Activated CD8-positive, alpha-beta memory T cell treated with anti-CD3 and anti-CD28 coated beads, Interleukin-2, amount 50 U/mL, for 24 hours (primary cell): ENCODE data around the gene FREM2.

ENCODE experiments used
- DNase-seq: peaks from one replicate; pipeline ENCODE4 v3.0.0-alpha.2; 2020; ENCODE audit errors: extremely low read depth

The FREM2 gene

DNA sequence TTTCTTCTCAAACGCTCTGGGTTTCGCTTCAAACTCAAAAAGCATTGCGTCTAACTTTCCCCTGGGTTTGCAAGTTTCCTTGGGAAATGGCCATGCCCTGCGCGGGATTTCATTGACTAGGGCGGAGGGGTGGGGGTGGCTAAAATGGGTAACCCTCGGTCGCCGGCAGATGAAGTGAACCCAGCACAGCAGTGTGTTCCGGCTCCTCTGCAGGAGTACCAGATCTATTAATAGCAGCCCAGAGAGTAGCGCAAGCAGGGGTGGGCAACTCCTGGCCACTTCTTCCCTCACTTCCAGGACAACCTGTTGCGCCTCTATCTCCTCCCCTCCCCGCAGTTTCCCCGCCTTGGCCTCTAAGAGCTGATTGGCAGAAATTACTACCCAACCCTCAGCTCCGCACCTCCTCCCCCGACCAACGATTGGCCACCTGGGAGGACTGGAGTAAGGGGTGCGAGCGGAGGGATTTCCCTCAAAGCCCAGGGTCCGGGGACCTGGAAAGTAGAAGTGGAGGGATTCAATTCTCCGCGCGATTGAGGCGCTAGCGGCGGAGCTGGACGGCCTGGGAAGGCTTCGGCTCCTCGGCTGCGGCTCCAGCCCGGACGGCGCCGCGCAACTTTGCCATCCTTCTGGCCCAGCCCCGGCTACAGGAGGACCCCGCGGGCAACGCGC is at the start of gene FREM2:
TSS of gene FREM2 (plus strand) at position 501 of the 669 bp plus-strand sequence. CDS start 268 bp downstream, outside the sequence.
- DNase-seq: no peak

- no peak for DNase-seq
Observed at GRCh38 chr13:38637576-38637975, 49.3 kb upstream of the FREM2 start.

GRCh38 chr13:38641164-38641948 is 45.5 kb upstream of the FREM2 start:
- no peak for DNase-seq

DNA sequence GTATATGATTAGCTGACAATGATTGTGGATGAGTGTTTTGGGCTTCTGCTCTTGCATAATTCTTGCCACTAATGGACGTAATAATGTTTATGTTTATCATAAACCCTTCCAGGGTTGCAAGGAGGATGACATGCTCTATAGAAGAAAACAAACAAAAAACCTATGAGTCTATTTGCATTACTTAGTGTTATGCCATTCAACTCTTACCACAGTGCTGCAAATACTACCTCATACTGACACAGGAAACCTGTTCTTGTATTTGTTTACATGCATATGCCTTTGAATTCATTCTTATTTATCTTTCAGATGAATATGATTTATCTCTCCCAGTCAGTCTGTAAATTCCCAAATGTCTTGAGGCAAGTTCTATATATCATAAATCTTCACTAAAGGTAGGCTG is 39.6 kb upstream of the FREM2 start:
- no peak for DNase-seq

GRCh38 chr13:38648912-38649311 is 38.0 kb upstream of the FREM2 start:
- DNase-seq: no peak

- no peak for DNase-seq
Observed at GRCh38 chr13:38656699-38657098, 30.2 kb upstream of the FREM2 start.

DNA sequence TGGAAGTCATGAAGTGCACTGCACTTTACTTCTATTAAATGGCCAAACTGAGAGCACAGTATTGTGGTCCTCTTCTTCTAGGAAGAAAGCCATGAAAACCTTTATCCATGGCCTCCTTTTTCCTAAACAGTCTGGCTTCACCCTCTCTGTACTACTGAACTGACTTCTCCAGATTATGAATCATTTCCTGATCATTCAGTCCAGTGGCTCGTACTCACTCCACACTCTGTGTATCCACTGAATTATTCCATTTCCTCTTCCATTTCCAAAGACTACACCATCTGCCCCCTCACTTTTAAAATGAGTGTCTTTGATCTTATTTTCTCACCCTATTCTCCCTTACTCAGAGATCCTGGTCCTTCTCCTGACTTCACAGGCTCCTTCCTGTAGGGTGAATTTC is 29.7 kb upstream of the FREM2 start:
- no peak for DNase-seq

DNA sequence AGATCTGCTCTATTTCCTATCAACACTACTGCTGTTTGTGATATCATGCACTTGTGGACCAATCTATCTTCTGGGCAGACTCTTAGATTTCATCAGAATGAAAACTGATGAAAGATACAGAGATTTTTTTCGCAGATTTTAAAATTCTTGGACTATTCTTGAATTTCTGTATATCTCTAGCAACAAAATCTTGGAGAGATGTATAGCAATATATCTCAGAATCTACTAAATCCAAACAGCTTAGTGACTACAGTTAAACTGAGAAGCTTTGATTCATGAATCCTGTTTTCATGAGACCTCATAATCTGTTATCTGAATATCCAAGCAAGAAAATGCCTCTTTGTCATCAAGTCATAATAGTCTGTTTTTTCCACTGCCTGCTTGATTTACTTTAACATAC is 28.0 kb upstream of the FREM2 start:
- DNase-seq: no peak

GRCh38 chr13:38661010-38661675 is 25.7 kb upstream of the FREM2 start:
- no peak for DNase-seq

DNA sequence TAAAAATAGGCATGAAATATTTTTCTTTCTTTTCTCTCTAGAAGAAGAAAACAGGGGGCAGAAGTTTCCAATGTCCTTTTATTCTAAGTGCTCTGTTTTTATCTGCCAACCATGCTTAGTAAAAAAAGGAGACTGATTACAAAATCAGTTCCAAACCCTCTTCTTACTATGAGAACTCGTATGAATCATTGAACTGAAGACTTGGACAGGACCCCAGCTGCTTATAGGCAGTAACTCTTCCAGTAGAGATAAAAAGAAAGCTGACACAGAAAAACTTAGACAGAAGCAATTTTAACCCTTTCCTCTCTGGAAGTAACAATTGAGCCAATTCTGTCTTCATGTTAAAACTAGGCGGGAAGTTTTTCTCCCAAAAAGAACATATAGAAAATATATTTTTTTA is 24.5 kb upstream of the FREM2 start:
- no peak for DNase-seq

DNA sequence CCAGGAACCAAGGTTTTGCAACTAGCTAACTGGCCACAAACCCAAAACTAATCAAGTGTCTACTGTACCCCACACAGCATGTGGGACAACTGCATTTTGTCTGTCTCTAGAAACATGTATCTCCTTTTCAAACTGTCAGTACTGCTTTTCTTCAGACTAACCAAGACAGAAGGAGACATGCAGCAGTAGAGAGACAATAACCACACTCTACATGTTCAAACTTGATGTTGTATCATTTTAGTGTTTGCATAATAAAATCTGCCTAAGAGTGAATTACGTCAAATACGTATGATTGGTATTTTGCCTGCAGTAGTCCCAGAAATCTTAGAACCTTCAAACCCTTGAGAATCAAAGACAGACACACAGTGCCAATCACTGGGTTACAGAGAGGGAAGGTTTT is 22.0 kb upstream of the FREM2 start:
- DNase-seq: no peak

GRCh38 chr13:38667526-38668109 is 19.3 kb upstream of the FREM2 start:
- DNase-seq: no peak

GRCh38 chr13:38669234-38669964 is 17.5 kb upstream of the FREM2 start:
- DNase-seq: no peak

- no peak for DNase-seq
Observed at GRCh38 chr13:38670627-38671026, 16.2 kb upstream of the FREM2 start.

GRCh38 chr13:38671980-38672379 is 14.9 kb upstream of the FREM2 start:
- DNase-seq: no peak

DNA sequence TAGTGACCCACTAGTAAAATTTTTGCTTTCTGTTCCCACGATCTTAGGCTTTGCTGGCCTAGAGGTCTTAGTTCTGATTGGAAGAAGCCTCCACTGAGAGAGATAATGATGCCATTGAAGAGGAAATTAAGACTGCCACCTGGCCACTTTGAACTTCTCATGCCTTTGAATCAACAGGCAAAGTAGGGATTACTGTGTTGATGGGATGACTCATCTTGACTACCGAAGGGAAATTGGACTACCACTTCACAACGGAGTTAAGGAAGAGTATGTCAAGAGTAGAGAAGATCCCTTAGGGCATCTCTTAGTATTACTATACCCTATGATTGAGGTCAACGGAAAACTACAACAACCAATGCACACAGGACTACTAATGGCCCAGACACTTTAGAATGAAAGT is 12.7 kb upstream of the FREM2 start:
- DNase-seq: no peak

- DNase-seq: no peak
Observed at GRCh38 chr13:38680912-38681311, 6.0 kb upstream of the FREM2 start.

- DNase-seq: no peak
Observed at GRCh38 chr13:38684714-38685113, 2.2 kb upstream of the FREM2 start.

DNA sequence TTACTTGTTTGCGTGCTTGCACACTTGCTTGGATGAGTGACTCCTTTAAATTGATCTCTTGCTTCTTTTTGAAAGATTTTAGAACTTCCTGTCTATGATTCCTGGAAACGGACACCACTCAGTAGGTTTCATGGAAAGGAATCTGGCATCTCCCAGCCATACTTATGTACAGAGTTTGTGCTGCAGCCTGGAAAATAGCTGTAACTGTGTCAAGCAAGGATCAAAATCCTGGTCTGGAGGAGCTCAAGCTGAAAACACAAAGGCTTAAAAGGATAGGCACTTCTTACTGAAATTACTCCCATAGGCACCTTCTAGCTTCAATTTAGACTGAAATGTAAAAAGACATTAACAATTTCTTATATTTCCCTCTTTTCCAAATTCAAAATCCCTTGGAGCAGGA is 1.4 kb upstream of the FREM2 start:
- DNase-seq: no peak

DNA sequence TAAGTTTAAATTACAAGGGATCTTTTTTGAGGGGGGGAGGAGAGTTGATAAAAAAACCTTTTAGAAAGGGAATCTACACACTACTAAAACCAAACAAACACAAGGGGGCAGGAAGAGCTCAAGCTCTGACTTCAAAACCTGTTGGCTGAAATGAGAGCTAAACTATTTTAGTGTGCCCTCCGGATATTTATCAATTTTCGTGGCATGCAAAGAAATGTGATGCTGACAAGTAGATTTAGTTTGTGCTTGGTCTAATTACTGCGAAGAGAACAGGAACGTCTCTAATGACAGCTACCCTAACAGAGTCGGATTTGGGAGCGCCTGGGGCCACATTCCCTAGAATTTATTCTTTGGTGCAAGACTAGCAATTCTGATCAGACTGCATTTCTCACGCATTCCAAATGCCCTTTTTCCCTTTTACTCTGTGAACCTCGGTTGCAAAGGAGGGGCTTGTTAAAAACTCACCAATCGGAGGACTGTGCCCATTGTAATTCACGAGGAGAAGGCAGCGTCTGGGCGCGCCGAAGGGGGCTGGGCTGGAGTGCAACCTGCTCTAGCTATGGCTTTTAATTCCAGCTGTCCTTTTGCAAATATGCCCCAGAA is 802 bp upstream of the FREM2 start:
- DNase-seq: no peak
